ENCODE measurements around the gene CDH11. TPM values are rescaled to one million over a fixed set of nuclear protein-coding genes. Genes with fewer than 3 reads are reported as not detected.

CDH11 gene
- total and polyA plus RNA-seq, 4 donors: 0.72 to 5.3 (median 1.9) TPM

GRCh38 chr16:65083164-65083857 lies 38.6 kb downstream of the CDH11 start:
- H3K9me3 ChIP-seq (ENCODE audit: control insufficient read depth in 4 of 4, low read length in 3 of 4): no peaks in the 10 kb centered on the region
- H3K27me3 ChIP-seq (ENCODE audit: control insufficient read depth in 4 of 4, insufficient read depth in 4 of 4, low read length in 3 of 4): no peaks in the 10 kb centered on the region
- no peak overlapping the region for H3K4me3 ChIP-seq (ENCODE audit: low read depth in 1 of 3, low read length in 3 of 3)
- TF ChIP-seq REST (IDR thresholded peaks at IDR 0.05) (no peak), GABPA (IDR thresholded peaks at IDR 0.05 in 1 of 2, conservative IDR thresholded peaks at IDR 0.05 in 1 of 2) (no peak), ZBTB33 (IDR thresholded peaks at IDR 0.05) (no peak), TAF1 (conservative IDR thresholded peaks at IDR 0.05) (no peak), YY1 (IDR thresholded peaks at IDR 0.05) (no peak), MAX (IDR thresholded peaks at IDR 0.05) (no peak), SP1 (IDR thresholded peaks at IDR 0.05) (no peak), RAD21 (IDR thresholded peaks at IDR 0.05) (no peak), RXRA (IDR thresholded peaks at IDR 0.05) (no peak), NR2F2 (IDR thresholded peaks at IDR 0.05) (no peak), FOXA1 (IDR thresholded peaks at IDR 0.05) (no peak), FOXA2 (IDR thresholded peaks at IDR 0.05) (no peak), EGR1 (IDR thresholded peaks at IDR 0.05; ENCODE audit: low read depth in 2 of 2) (no peak), HNF4A (conservative IDR thresholded peaks at IDR 0.05) (no peak), HNF4G (IDR thresholded peaks at IDR 0.05) (no peak)
- TF ChIP-seq, protein P1, sequence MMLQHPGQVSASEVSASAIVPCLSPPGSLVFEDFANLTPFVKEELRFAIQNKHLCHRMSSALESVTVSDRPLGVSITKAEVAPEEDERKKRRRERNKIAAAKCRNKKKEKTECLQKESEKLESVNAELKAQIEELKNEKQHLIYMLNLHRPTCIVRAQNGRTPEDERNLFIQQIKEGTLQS (IDR thresholded peaks at IDR 0.05): no peak
- TF ChIP-seq, protein P2, sequence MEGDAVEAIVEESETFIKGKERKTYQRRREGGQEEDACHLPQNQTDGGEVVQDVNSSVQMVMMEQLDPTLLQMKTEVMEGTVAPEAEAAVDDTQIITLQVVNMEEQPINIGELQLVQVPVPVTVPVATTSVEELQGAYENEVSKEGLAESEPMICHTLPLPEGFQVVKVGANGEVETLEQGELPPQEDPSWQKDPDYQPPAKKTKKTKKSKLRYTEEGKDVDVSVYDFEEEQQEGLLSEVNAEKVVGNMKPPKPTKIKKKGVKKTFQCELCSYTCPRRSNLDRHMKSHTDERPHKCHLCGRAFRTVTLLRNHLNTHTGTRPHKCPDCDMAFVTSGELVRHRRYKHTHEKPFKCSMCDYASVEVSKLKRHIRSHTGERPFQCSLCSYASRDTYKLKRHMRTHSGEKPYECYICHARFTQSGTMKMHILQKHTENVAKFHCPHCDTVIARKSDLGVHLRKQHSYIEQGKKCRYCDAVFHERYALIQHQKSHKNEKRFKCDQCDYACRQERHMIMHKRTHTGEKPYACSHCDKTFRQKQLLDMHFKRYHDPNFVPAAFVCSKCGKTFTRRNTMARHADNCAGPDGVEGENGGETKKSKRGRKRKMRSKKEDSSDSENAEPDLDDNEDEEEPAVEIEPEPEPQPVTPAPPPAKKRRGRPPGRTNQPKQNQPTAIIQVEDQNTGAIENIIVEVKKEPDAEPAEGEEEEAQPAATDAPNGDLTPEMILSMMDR (IDR thresholded peaks at IDR 0.05; ENCODE audit: low read depth, low read length, missing input control): no peak
- H3K36me3 ChIP-seq (ENCODE audit: control insufficient read depth in 4 of 4, insufficient read depth in 3 of 4, low read depth in 1 of 4, low read length in 3 of 4): no peaks in the 10 kb centered on the region
- 41% methylated on average over 2 of the region's 2 CpGs for WGBS
- no peak for DNase-seq (ENCODE audit: low spot score)
- H3K9ac ChIP-seq (ENCODE audit: low read depth in 1 of 2, low read length in 2 of 2): no peak overlapping the region
- H3K27ac ChIP-seq (ENCODE audit: low read depth in 1 of 2, low read length in 2 of 2): no peak overlapping the region
- H3K4me1 ChIP-seq (ENCODE audit: control insufficient read depth in 4 of 4, insufficient read depth in 4 of 4, low read length in 3 of 4): no peaks in the 10 kb centered on the region

Data from liver (tissue), 9 donors.